ENCODE data around the gene UPF2.
"Not testable (repeated sequence)": the region's sequence is repeated elsewhere in the genome, so short reads cannot be mapped to it uniquely, and the experiment has no call there.

The UPF2 gene

DNA sequence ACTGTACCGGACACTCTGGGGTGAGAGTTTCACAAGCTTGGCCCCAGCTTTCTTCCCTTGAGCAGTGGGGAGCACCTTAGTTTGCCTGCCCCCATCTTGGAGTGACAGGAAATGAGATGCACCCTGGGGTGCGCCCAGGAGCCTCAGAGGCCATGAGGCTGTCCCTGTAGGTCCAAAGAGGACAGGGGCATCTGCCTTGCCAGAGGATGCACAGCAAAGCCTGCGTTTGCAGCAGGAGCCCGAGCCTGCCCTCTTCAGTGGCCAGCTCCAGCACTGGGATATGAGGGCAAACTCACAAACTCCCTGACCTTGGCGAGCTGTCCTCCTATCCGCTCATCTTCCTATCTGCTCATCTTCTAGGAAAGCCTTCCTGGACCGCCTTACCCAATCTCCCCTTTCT, 140.0 kb downstream of the UPF2 start:
- no peak for DNase-seq (ENCODE audit: low read depth)

DNA sequence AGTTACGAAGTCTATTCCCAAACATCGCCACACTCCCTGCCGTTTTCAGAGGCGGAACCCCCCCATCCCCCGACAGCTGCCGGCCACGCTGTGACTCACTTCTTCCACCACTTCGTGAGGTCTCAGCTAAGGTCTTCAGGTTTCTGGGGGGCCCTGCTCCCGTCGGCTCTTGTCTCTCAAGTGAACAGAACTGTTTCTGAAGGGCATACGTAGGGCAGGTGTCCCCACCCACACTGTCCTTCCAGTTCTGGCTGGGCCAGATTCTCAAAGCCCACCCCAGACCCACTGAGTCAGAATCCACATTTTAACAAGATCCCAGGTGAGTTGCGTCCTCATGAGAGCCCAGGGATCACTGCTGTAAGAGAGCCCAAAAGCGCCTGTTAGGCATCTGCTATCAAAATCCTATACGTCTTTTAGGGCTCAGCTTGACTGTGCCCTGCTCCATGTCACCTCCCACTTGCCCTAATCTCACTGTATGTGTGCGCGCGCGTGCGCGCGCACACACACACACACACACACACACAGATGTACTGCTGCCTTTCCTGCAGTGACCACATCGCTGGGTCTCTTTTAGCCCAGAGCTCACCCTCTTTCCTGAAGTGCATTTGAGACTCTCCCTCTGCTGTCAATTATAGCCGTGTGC, 140.7 kb downstream of the UPF2 start:
- peak; percentile 17 for DNase-seq (ENCODE audit: low read depth)

DNA sequence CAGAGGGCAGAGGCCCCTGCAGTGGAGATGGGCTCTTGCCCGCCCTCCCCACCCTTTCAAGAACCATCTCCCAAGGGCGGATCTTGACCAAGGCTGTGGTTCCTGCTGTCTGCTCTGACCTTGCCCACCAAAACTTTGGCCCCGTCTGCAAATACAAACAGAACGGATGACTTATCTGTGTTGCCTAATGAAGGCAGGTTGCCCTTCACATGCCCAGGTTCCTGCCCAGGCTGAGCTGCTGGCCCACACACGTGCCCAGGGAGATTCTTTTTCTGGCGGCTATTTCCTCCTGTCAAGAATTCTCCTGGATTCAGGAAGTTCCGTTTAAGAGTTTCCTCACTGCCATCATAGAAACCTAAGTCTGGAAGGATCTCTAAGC, 141.2 kb downstream of the UPF2 start:
- DNase-seq (ENCODE audit: low read depth): no peak

DNA sequence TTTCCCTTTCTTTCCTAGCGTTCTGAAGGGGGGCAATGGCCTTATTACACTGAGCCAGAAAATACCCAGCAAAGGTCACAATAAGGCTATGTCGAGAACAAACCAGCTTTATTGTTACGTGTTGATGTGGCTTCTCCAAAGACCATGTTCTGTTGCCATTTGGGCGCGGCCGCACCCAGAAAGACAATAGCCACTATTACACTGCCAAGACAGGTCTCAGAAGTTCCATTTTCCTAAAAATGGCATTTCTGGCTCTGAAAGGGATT, 141.6 kb downstream of the UPF2 start:
- DNase-seq (ENCODE audit: low read depth): no peak

DNA sequence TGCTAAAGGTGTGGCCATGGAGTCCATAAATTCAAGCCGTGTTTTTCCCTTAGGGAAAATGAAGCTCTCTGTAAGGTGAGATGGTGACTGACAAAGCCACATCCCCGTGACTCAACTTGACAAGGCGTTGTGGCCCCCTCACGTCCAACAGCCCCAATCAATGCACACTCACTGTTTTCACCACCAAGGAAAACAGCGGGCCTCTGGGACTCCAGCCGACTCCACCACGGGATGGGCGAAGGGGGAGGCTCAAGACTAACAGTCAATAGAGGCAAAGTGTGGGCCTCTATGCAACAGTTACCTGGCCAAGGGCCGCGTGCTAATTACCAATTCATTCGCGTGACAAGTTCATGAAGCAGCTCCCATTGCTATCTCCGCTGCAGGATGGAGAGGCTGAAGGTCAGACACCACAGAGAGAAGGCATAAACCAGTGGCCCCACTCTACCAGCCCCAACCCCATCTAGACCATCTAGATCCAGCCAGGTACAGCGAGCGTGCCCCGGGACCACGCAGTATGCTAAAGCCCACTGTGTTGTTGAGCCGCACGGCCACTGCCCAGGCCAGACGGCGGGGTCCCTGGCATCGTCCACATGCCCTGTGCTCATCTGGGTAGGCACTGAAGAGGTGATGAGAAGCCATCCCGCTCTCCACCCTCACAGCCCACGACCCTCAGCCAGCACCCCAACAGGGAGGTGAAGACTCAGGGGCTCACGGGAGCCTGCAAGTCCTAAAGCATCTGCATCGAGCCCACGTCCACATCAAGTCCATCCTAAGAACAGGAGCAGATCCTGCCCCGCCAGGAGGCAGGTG, 143.3 kb downstream of the UPF2 start:
- DNase-seq (ENCODE audit: low read depth): no peak

DNA sequence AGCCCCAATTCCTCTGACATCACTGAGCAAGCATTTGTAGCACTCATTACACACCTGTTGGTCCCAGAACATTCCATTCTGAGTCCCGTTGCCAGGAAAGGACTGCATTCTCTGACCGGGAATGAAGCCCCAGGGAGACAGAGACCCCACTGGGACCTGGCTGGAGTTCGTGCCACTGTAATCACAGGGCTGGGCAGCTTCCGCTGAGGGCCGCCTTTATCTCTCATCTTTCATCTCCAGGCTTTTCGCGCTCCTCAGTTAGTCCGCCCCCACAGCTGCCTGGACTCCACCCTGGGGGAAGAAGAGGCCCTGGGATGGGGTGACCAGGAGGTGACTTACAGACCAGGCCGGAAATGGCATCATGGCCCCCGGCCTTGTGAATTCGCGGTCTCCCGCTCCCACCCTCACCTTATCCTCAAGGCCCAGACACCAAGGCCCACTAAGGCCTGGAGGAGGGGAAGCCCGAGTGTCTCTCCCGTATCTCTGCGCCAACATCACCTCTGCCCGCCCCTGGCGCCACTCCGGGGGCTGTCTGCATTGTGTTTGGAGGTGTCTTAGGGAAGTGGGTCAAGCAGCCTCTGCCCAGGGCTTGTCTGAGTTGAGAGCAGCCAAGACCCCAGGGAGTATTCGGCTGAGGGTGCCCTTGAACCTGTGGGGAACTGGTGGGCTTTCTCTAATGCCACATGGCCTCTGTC, 144.1 kb downstream of the UPF2 start:
- DNase-seq (ENCODE audit: low read depth): no peak

DNA sequence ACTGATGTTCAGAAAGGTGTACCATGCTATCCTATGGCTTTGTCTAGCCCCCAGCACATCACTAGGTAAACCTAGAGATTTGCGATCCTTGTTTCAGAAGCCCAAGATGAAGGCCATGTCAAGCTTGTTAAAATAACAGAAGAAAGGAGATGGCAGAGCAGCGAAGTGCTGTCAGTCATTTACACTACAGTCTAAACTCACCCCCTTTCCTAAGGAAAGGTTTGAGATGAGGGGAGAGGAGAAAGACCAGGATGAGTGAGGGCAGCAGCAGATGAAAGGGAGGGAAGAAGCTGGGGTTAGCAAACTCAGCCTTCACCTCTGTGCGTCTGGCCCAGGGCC, 144.6 kb downstream of the UPF2 start:
- DNase-seq (ENCODE audit: low read depth): no peak

DNA sequence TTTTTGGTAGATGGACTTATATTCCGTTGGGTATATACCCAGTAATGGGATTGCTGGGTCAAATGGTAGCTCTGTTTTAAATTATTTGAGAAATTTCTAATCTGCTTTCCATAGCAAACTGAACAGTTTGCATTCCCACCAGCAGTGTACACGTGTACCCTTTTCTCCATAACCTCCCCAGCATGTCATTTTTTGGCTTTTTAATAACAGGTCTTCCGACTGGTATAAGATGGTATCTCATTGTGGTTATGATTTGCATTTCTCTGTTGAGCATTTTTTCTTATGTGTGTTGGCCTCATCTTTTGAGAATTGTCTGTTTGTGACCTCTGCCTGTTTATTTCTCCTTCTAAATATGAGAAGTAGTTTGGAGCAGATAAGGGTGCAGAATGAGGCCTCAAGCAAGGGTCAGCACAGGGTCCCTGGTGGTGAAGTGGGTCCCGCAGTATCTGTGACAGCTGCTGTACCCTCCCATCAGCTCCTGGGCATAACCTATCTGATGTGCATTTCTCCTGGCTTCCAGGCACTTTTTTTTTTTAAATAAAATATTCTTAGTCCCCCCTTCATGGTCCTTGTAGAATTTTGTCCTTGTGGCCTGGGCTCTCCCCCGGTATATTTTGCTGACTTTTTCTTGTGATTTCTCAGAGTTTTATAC, 145.9 kb downstream of the UPF2 start:
- no peak for DNase-seq (ENCODE audit: low read depth)

DNA sequence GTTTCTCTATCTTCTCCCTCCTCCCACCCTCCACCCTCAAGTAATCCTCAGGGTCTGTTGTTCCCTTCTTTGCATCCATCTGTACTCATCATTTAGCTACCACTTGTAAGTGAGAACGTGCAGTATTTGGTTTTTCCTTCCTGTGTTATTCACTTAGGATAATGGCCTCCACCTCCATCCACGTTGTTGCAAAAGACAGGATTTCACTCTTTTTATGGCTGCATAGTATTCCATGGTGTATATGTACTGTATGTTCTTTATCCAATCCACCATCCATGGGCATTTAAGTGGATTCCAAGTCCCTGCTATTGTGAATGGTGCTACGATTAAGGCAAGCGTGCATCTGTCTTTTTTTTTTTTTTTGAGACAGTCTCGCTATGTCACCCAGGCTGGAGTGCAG, 147.0 kb downstream of the UPF2 start:
- DNase-seq (ENCODE audit: low read depth): no peak

DNA sequence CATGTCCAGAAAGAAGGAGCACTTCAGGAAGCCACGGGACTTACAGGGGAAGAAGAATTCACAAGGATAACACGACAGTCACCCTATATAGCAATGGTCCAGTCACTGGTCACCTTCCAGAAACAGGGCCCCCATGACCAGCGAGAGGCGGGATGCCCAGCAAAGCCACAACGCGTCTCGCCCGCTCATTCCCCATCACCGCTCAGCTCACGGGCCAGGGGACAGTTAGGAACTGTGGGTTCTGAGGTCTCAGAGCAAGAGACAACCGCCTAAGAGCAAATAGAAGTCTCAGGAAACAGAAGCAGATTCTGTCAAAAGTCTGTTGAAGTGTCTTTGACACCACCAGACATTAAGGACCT, 147.5 kb downstream of the UPF2 start:
- DNase-seq (ENCODE audit: low read depth): no peak

DNA sequence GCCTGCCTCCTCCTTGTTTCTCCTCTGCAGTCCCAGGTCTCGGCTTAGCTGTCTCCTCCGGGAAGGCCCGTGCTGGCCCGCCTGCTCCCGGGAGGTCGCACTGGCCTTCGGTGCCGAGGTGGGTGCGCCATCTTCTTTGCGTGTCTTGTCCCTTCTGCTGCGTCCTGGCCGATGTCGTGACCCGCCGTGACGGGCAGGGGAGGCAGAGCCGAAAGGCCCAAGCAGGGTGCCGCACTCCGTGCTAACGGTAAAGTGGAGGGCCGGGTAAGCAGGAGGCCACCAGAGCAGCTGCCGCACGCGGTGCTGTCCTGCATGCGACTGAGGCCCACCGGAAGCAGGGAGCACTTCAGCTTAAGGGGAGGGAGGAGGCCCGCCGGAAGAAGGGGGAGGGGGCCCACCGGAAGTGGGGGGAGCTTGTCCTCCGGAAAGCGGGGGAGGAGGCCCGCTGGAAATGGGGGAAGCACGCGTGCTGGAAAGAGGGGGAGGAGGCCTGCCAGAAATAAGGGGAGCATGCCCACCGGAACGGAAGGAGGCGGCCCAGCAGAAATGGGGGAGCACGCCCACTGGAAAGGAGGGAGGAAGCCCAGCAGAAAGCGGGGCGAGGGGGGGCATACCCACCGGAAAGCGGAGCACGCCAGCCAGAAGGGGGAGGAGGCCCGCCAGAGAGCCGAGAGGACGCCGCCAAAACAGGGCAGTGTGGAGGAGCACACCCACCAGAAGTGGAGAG, 148.1 kb downstream of the UPF2 start:
- no peak for DNase-seq (ENCODE audit: low read depth)

DNA sequence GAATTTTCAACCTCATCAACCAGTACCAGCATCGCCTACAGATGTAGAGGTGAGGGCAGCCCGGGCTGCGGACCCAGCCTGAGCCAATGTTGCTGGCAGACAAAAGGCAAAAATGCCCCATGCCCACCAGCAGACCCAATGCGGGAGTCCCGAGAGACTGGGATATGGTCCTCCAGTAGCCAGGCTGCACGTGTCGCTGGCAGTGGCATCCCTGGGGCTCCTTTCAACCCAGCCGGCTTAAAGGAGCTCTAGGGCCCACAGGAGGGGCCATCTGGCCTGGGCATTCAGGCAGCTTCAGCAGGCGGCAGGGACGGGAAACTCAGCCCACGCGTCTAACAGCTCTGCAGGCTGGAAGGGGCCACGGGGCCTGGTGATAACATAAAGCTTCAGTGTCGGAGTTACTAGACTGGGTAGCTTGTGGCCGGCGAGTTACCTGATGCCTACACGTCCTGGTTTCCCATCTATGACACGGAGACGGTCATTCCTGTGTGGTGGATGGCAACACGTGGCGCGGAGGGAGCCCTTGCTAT, 148.8 kb downstream of the UPF2 start:
- DNase-seq (ENCODE audit: low read depth): no peak

DNA sequence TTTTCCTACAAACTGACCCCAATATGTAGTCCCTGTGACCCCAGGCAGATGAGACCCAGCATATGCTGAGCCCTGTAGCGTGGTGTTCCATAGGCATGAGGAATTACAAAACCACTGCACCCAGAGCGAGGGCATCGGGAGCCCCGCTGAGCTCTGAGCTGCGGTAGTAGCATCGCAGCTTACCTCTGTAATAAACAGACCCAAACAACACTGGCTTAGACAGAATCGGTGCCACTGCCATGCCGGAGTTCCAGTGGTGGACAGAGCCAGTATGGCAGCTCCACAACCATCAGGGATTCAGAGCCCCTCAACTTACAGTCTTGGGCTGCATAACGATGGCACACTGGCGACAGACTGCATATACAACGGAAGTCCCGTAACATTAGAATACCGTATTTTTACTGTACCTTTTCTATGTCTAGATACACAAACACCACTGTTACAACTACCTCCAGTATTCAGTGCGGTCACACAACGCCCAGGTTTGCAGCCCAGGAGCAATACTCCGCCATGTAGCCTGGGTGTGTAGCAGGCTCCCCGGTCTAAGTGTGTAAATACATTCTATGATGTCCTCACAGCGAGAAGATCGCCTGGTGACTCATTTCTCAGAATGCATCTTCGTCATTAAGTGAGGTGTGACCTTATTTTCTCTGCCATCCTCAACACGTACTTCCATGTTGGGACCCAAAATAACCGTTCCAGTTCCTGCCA, 150.7 kb downstream of the UPF2 start:
- DNase-seq (ENCODE audit: low read depth): no peak

DNA sequence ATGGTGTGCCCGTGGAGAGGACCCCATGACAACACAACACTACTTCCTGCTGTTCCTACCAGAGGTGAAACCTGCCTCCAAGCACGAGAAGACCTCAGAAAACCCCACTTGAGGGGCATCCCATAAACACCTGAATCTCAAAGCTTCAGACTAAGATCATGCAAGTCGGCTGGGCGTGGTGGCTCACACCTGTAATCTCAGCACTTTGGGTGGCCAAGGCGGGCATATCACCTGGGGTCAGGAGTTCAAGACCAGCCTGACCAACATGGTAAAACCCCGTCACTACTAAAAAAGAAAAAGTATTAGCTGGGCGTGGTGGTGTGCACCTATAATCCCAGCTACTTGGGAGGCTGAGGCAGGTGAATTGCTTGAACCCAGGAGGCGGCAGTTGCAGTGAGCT, 153.3 kb downstream of the UPF2 start:
- DNase-seq (ENCODE audit: low read depth): not testable (repeated sequence)

DNA sequence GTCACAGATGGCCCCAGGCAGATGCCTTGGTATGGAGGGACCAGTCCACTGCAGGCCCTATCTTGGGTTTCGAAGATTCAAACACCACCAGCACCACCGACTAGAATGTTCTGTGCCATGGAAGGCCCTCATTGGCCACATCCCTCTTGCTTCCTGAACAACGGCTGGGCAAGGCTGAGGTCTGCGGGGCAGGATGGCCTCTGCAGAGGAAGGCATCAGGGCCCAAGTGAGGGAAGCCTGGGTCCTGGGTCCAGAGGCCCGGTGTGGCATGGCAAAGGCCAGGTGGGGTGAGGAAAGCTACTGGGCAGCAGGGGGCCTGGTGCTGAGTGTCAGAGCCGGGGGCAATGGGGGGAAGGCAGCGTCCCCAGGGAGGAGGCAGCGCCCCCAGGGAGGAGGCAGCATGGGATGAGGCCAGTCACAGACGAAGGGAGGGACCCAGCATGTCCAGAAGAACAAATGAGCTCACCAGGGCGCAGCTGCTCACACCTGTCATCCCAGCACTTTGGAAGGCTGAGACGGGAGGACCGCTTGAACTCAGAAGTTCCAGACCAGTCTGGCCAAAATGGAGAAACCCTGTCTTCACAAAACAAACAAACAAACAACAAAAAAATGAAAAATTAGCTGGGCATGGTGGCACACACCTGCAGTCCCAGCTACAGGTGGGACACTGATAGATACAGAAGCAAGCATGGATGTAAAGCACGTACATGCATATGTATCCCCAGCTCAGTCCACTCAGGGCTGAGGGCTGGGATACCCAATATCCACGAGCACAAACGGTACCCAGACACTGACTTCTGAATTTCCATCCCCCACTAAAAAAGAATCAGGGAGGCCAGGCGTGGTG, 155.0 kb downstream of the UPF2 start:
- no peak for DNase-seq (ENCODE audit: low read depth)

DNA sequence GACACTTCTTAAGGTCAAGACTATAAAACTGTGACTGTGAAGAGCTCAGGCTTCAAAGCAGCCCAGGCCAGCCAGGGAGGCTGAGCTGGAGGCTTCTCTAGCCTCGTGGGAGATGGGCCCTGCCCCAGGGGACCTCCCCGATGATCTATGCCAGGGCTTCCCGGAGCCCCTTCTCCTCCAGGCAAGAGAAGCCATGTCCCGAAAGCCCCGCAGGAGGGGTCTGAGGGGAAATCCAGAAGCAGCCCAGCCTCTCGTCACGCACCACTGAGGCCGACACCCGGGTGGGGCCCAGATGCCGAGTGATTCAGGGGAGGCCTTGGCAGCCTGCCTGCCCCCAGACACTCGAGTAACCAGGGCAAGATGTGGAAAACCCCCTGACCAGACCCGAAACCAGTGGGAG, 155.8 kb downstream of the UPF2 start:
- no peak for DNase-seq (ENCODE audit: low read depth)

DNA sequence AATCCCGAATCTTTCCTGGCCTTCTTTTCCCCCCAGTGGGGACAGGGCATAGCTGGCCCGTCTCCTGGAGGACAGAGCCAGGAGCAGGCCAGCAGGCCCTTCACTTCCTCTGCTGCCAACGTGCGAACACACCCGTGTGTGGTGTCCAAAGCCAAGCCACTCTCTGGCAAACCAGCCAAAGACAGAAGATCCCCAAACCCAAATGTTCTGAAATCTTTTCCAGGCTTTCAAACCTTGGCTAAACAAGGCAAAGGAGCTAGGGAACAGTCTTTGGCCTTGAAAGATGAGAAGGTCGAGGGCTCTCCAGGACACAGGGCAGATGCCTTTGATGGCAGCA, 156.5 kb downstream of the UPF2 start:
- DNase-seq (ENCODE audit: low read depth): no peak

DNA sequence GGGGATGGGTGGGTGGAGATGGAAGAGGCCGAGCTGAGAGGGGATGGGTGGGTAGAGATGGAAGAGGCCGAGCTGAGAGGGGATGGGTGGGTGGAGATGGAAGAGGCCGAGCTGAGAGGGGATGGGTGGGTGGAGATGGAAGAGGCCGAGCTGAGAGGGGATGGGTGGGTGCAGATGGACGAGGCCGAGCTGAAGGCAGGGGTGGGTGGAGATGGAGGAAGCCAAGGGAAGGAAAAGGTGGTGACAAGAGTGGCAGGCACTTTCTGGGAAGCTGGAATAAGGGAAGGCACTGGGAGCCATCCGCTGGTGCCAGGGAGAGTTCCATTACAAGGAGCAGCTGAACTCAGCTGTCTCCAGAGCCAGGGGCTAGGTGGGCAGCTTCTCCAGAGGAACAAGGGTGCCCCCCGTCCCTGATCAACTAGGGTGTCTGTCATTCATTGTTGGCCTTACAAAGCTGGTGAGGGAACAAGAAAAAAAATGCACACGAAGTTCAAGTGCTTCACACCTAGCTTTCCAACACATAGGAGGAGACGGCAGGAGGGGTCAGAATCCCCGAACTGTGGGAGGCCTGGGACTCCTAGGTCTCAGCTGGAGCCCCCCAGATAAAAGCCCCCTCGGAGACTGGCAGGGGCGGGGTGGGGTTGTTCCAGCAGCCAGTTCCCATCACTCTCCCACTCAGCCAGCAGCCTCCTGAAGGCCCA, 157.0 kb downstream of the UPF2 start:
- no peak for DNase-seq (ENCODE audit: low read depth)

DNA sequence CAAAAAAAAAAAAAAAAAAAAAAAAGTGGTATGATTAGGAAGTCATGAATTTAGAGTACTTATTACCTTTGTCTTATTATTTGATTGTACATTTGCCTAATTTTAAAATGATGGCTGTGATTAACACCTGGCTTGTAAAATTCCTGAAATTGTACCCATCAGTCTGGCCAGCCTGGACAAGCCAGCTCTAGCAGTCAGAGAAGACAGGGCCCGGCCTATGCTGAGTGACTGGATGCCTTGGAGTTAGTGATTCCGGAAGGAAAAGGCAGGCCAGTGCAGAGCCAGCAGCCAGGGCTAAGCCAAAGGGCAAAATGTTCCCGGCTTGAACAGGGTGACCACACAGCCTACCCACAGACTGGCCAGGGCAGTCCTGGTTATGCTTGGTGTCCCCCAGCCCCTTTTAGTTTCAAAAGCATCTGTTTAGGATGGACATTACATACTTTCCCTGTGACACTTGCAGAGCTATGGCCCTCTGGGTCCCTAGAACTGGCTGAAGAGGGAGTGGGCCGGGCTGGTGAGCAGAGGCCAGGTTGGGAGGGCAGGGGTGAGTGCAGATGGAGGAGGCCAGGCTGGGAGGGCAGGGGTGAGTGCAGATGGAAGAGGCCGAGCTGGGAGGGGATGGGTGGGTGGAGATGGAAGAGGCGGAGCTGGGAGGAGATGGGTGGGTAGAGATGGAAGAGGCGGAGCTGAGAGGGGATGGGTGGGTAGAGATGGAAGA, 157.7 kb downstream of the UPF2 start:
- no peak for DNase-seq (ENCODE audit: low read depth)
